GM23248 (cell line): ENCODE results near the gene RGS13.

Experiments
- EZH2 ChIP-seq: fragments of 200-600 bp; sonication (generic); IDR thresholded peaks from 2 replicates; pipeline ENCODE4 v1.6.1; 2018; ENCODE audit warnings: antibody characterized with exemption, mild to moderate bottlenecking; ENCODE audit not compliant: insufficient read depth, poor library complexity, severe bottlenecking
- EZH2phosphoT487 ChIP-seq: fragments of 200-600 bp; sonication (generic); IDR thresholded peaks from 2 replicates; pipeline ENCODE4 v1.6.1; 2018; ENCODE audit warnings: antibody characterized with exemption, moderate library complexity, mild to moderate bottlenecking, low read depth; ENCODE audit not compliant: insufficient read depth

- no peak for TF ChIP-seq EZH2
- no peak for TF ChIP-seq EZH2phosphoT487
Observed at GRCh38 chr1:192635041-192635440, 906 bp upstream of the RGS13 start.
